H1 (cell line): ENCODE data around the gene TRIM56. TPM values are rescaled to one million over a fixed set of nuclear protein-coding genes. Genes with fewer than 3 reads are reported as not detected.
A peak's percentile ranks its signal among the peaks of the same experiment; 100 is the strongest.

ENCODE experiments used
- CTCF ChIA-PET: fragments of 300-600 bp; sonication (Branson Sonifier 250); formaldehyde crosslinking; loops from one replicate; lab custom pipeline; 2021; ENCODE audit not compliant: partially characterized antibody; lab: Charles Lee
- POLR2A ChIA-PET: fragments of 300-600 bp; sonication (Branson Sonifier 250); formaldehyde crosslinking; loops from one replicate; lab custom pipeline; 2021; ENCODE audit warnings: inconsistent platforms; ENCODE audit not compliant: partially characterized antibody; lab: Charles Lee
- DNase-seq, 2 experiments: peaks; one replicate each; pipeline versions ENCODE4 v3.0.0 to v3.0.0-alpha.2; 2010 to 2022; ENCODE audit warnings: low spot score in 2 of 2, low read depth in 1 of 2, mixed read lengths in 1 of 2
- FAIRE-seq: peaks from 2 replicates; lab custom pipeline; 2011; peaks lifted over from hg19 to GRCh38; lab: Jason Lieb, UNC
- H2AFZ ChIP-seq: 2 replicates; pipeline ENCODE4 v1.8.1; 2012; ENCODE audit warnings: low read length, inconsistent platforms
- H2AK5ac ChIP-seq: 2 replicates; pipeline ENCODE4 v1.6.1; 2013; ENCODE audit warnings: low read depth, low read length
- H2BK120ac ChIP-seq: replicated peaks from 2 replicates; pipeline ENCODE3; 2013; ENCODE audit warnings: low read depth, low read length, inconsistent platforms
- H2BK12ac ChIP-seq: 2 replicates; pipeline ENCODE4 v1.6.1; 2013; ENCODE audit warnings: low read depth, low read length
- H2BK15ac ChIP-seq: 2 replicates; pipeline ENCODE4 v1.6.1; 2013; ENCODE audit warnings: low read length
- H2BK20ac ChIP-seq: 2 replicates; pipeline ENCODE4 v1.6.1; 2013; ENCODE audit warnings: low read length
- H2BK5ac ChIP-seq: 2 replicates; pipeline ENCODE4 v1.6.1; 2013; ENCODE audit warnings: low read depth, low read length
- H3K14ac ChIP-seq: 2 replicates; pipeline ENCODE4 v1.6.1; 2013; ENCODE audit warnings: inconsistent platforms; ENCODE audit not compliant: insufficient read length
- H3K18ac ChIP-seq: 2 replicates; pipeline ENCODE4 v1.6.1; 2013; ENCODE audit warnings: low read length; ENCODE audit errors: extremely low read depth
- H3K23ac ChIP-seq: 2 replicates; pipeline ENCODE4 v1.6.1; 2013; ENCODE audit warnings: inconsistent platforms; ENCODE audit not compliant: insufficient read length
- H3K23me2 ChIP-seq: 2 replicates; pipeline ENCODE4 v1.6.1; 2013; ENCODE audit warnings: low read depth, low read length
- H3K27ac ChIP-seq: 2 replicates; pipeline ENCODE4 v1.6.1; 2011; ENCODE audit warnings: low read depth, low read length, inconsistent platforms
- H3K27me3 ChIP-seq, 4 experiments: replicated peaks in 1 of 4; 1 replicate in 1 of 4; 2 replicates in 3 of 4; pipeline versions ENCODE4 v1.6.1 to v1.8.1; 2011 to 2013; ENCODE audit warnings: low read length in 3 of 4, mild to moderate bottlenecking in 3 of 4, inconsistent platforms in 2 of 4, mixed read lengths in 2 of 4, moderate library complexity in 1 of 4; ENCODE audit not compliant: control insufficient read depth in 3 of 4, insufficient read depth in 3 of 4; ENCODE audit errors: extremely low read depth in 1 of 4
- H3K36me3 ChIP-seq, 4 experiments: 2 replicates each; pipeline versions ENCODE4 v1.6.1 to v1.8.1; 2011 to 2013; ENCODE audit warnings: mild to moderate bottlenecking in 4 of 4, low read length in 3 of 4, moderate library complexity in 2 of 4, control low read depth in 1 of 4, inconsistent platforms in 1 of 4; ENCODE audit not compliant: insufficient read depth in 4 of 4, control insufficient read depth in 2 of 4
- H3K4ac ChIP-seq: replicated peaks from 2 replicates; pipeline ENCODE3; 2013; ENCODE audit warnings: low read length, low read depth, mixed read lengths, inconsistent platforms; ENCODE audit not compliant: insufficient read length
- H3K4me1 ChIP-seq, 4 experiments: replicated peaks in 1 of 4; 1 replicate in 1 of 4; 2 replicates in 3 of 4; pipeline versions ENCODE4 v1.6.1 to v1.8.1; 2011 to 2013; ENCODE audit warnings: low read length in 3 of 4, inconsistent platforms in 2 of 4, mixed read lengths in 1 of 4; ENCODE audit not compliant: insufficient read depth in 4 of 4, control insufficient read depth in 3 of 4
- H3K4me2 ChIP-seq, 2 experiments: 2 replicates each; pipeline versions ENCODE4 v1.6.1 to v1.8.1; 2011 to 2013; ENCODE audit warnings: low read depth in 2 of 2, low read length in 2 of 2, control low read depth in 1 of 2, inconsistent platforms in 1 of 2, mild to moderate bottlenecking in 1 of 2; ENCODE audit not compliant: insufficient read depth in 1 of 2
- H3K4me3 ChIP-seq, 4 experiments: fragments of 200-600, 300-600 bp in 1 of 4; sonication (generic), shearing (Covaris generic), sonication (Bioruptor Twin) in 1 of 4; 2 replicates each; pipeline versions ENCODE4 v1.5.1 to v1.8.1; 2011 to 2016; ENCODE audit warnings: low read length in 4 of 4, low read depth in 3 of 4, control low read depth in 2 of 4, inconsistent platforms in 2 of 4, mild to moderate bottlenecking in 2 of 4, mixed read lengths in 1 of 4, moderate library complexity in 1 of 4; ENCODE audit not compliant: insufficient read depth in 2 of 4; ENCODE audit errors: extremely low read depth in 1 of 4
- H3K56ac ChIP-seq: replicated peaks from 2 replicates; pipeline ENCODE3; 2013; ENCODE audit warnings: low read depth, mild to moderate bottlenecking, mixed read lengths, low read length, inconsistent platforms; ENCODE audit not compliant: insufficient read length
- H3K79me1 ChIP-seq: 2 replicates; pipeline ENCODE4 v1.6.1; 2013; ENCODE audit warnings: low read depth, low read length, control low read depth
- H3K79me2 ChIP-seq, 2 experiments: 2 replicates each; pipeline versions ENCODE4 v1.6.1 to v1.8.1; 2012 to 2013; ENCODE audit warnings: low read length in 2 of 2, mild to moderate bottlenecking in 2 of 2, inconsistent platforms in 1 of 2; ENCODE audit not compliant: insufficient read depth in 2 of 2, control insufficient read depth in 1 of 2
- H3K9ac ChIP-seq, 4 experiments: replicated peaks in 1 of 4; 1 replicate in 1 of 4; 2 replicates in 3 of 4; pipeline versions ENCODE4 v1.6.1 to v1.8.1; 2011 to 2013; ENCODE audit warnings: low read depth in 3 of 4, low read length in 3 of 4, control low read depth in 2 of 4, mild to moderate bottlenecking in 2 of 4, moderate library complexity in 2 of 4, inconsistent platforms in 1 of 4; ENCODE audit errors: extremely low read depth in 1 of 4
- H3K9me3 ChIP-seq, 2 experiments: 2 replicates each; pipeline versions ENCODE4 v1.6.1 to v1.8.1; 2012 to 2013; ENCODE audit warnings: mild to moderate bottlenecking in 2 of 2, moderate library complexity in 2 of 2, control low read depth in 1 of 2, inconsistent platforms in 1 of 2, low read depth in 1 of 2, low read length in 1 of 2, mixed read lengths in 1 of 2; ENCODE audit not compliant: insufficient read depth in 2 of 2
- H4K20me1 ChIP-seq, 2 experiments: replicated peaks in 1 of 2; 2 replicates each; pipeline versions ENCODE3 to v1.8.1; 2011 to 2013; ENCODE audit warnings: inconsistent platforms in 2 of 2, low read length in 2 of 2, mild to moderate bottlenecking in 1 of 2; ENCODE audit not compliant: insufficient read depth in 2 of 2, control insufficient read depth in 1 of 2
- H4K5ac ChIP-seq: 2 replicates; pipeline ENCODE4 v1.6.1; 2013; ENCODE audit warnings: low read length, low read depth, mixed read lengths, inconsistent platforms; ENCODE audit not compliant: insufficient read length
- H4K8ac ChIP-seq: 2 replicates; pipeline ENCODE4 v1.8.0; 2013; ENCODE audit warnings: mild to moderate bottlenecking, moderate library complexity, low read length, inconsistent platforms; ENCODE audit not compliant: insufficient read depth; ENCODE audit errors: extremely low read depth
- H4K91ac ChIP-seq: replicated peaks from 2 replicates; pipeline ENCODE3; 2013; ENCODE audit warnings: low read length, mixed read lengths, inconsistent platforms; ENCODE audit not compliant: insufficient read length
- BACH1 ChIP-seq: IDR thresholded peaks from 2 replicates; pipeline ENCODE4 v1.6.1; 2012; ENCODE audit warnings: low read length, improper control_type of control experiment
- BCL11A ChIP-seq, 2 experiments: IDR thresholded peaks; one replicate each; pipeline ENCODE4 v1.6.1; 2011; ENCODE audit warnings: low read depth in 2 of 2, low read length in 2 of 2, mild to moderate bottlenecking in 2 of 2
- CTBP2 ChIP-seq: IDR thresholded peaks from 2 replicates; pipeline ENCODE4 v1.7.0; 2011; ENCODE audit warnings: borderline replicate concordance, mild to moderate bottlenecking, moderate library complexity, mixed read lengths, low read length; ENCODE audit not compliant: insufficient read depth, insufficient read length
- FOSL1 ChIP-seq: IDR thresholded peaks from 2 replicates; pipeline ENCODE4 v1.6.1; 2011; ENCODE audit warnings: mild to moderate bottlenecking, low read depth, low read length, moderate library complexity; ENCODE audit not compliant: insufficient read depth
- KDM1A ChIP-seq: fragments of 200-600, 300-600 bp; sonication (generic); IDR thresholded peaks from 2 replicates; pipeline ENCODE4 v1.7.1; 2016; ENCODE audit warnings: mild to moderate bottlenecking, low read length, borderline replicate concordance
- POLR2AphosphoS5 ChIP-seq: IDR thresholded peaks from 2 replicates; pipeline ENCODE4 v1.6.1; 2011; ENCODE audit warnings: low read depth, low read length
- POU5F1 ChIP-seq: IDR thresholded peaks from 2 replicates; pipeline ENCODE4 v1.6.1; 2011; ENCODE audit warnings: low read depth, mild to moderate bottlenecking, low read length, moderate library complexity
- RBBP5 ChIP-seq: IDR thresholded peaks from 2 replicates; pipeline ENCODE4 v1.7.1; 2012; ENCODE audit warnings: low read depth, mild to moderate bottlenecking, inconsistent platforms, low read length, moderate library complexity, borderline replicate concordance
- TAF1 ChIP-seq: IDR thresholded peaks from 2 replicates; pipeline ENCODE4 v1.6.1; 2011; ENCODE audit warnings: mild to moderate bottlenecking, low read depth, low read length
- TBP ChIP-seq: IDR thresholded peaks from 2 replicates; pipeline ENCODE4 v1.6.1; 2011; ENCODE audit warnings: low read depth, low read length, improper control_type of control experiment
- TCF12 ChIP-seq: IDR thresholded peaks from 2 replicates; pipeline ENCODE4 v1.6.1; 2011; ENCODE audit warnings: low read depth, mild to moderate bottlenecking, low read length
- TEAD4 ChIP-seq: IDR thresholded peaks from 2 replicates; pipeline ENCODE4 v1.6.1; 2012; ENCODE audit warnings: low read depth, low read length, inconsistent platforms, mixed read lengths
- YY1 ChIP-seq: IDR thresholded peaks from 2 replicates; pipeline ENCODE4 v1.6.1; 2011; ENCODE audit warnings: low read depth, mild to moderate bottlenecking, low read length
- WGBS, 2 experiments: shearing (Covaris generic) in 1 of 2; methylation state at CpG; one replicate each; pipeline versions ENCODE4 v1.1.6 to v1.1.7; 2013 to 2015; ENCODE audit warnings: low lambda C conversion rate in 2 of 2, mixed read lengths in 2 of 2, inconsistent platforms in 1 of 2, low coverage in 1 of 2, missing lambda C conversion rate in 1 of 2; ENCODE audit not compliant: insufficient replicate concordance in 2 of 2, insufficient coverage in 1 of 2, insufficient read length in 1 of 2; ENCODE audit errors: extremely low coverage in 1 of 2, missing lambda C conversion rate in 1 of 2; 5-methylcytosine and 5-hydroxymethylcytosine counted together
- polyA plus RNA-seq, 7 experiments: library from polyadenylated mRNA; depleted of rRNA in 3 of 7; stranded (reverse) in 5 of 7; unstranded in 2 of 7; fragments of >200 nt in 5 of 7; fragments of 200-250 nt in 2 of 7; gene quantifications; 1 replicate in 5 of 7; 2 replicates in 1 of 7; 4 replicates in 1 of 7; pipeline versions ENCODE4 v1.2.1 to v1.2.3, GENCODE V29; 2011 to 2013; ENCODE audit warnings: missing spikeins in 2 of 7, mixed read lengths in 2 of 7
- total RNA-seq: library from RNA; stranded (reverse); fragmentation: NEBNext Ultra II Directional; extraction: Animal tissue kit (Norgen Biotek cat#: 25700); gene quantifications from 2 replicates; pipeline ENCODE4 v1.2.1, GENCODE V29; 2021

Gene TRIM56
- total and polyA plus RNA-seq, 2 of the 8 experiments (the other 6 are each of a cell fraction or from before 2014, with no cell fraction given): 2.0 to 17.5 TPM

- FAIRE-seq: no peak
- Histone ChIP-seq H2AFZ (no peak overlapping the region), H3K27ac (no peak overlapping the region), H2BK15ac (no peak overlapping the region), H3K56ac (no peak overlapping the region), H4K8ac (no peak overlapping the region), H4K91ac (no peak overlapping the region), H3K4me1 (peaks cover 3 to 8% (median 6%) of the 10 kb centered on the region in 4 experiments; a peak in 6 of 7 replicates), H3K79me1 (no peaks in the 10 kb centered on the region), H4K5ac (no peak overlapping the region), H3K18ac (no peak overlapping the region), H3K27me3 (no peaks in the 10 kb centered on the region), H3K9me3 (no peaks in the 10 kb centered on the region), H3K14ac (no peak overlapping the region), H3K4me2 (no peak overlapping the region), H3K36me3 (no peaks in the 10 kb centered on the region), H3K4ac (no peak overlapping the region), H3K79me2 (no peaks in the 10 kb centered on the region), H2BK20ac (peak overlapping the region; percentile 90; the same call in 1 of the 2 replicates), H2BK120ac (no peak overlapping the region), H2AK5ac (no peak overlapping the region), H4K20me1 (no peaks in the 10 kb centered on the region), H3K23me2 (no peaks in the 10 kb centered on the region), H2BK12ac (no peak overlapping the region), H3K23ac (no peak overlapping the region), H3K9ac (no peak overlapping the region), H2BK5ac (no peak overlapping the region), H3K4me3 (no peak overlapping the region)
- 92% methylated on average over 4 of the region's 4 CpGs; no CpG with 5 or more reads in 1 of the 2 experiments for WGBS, 2 experiments
- no peak for TF ChIP-seq TCF12
- TF ChIP-seq TAF1: no peak
- TF ChIP-seq KDM1A: no peak
- TF ChIP-seq FOSL1: no peak
- TF ChIP-seq TBP: no peak
- no peak for TF ChIP-seq BACH1
- TF ChIP-seq POLR2AphosphoS5: no peak
- TF ChIP-seq BCL11A (IDR thresholded peaks at IDR 0.05; ENCODE audit: low read depth in 2 of 2, low read length in 2 of 2): no peak
- no peak for TF ChIP-seq RBBP5
- TF ChIP-seq YY1: no peak
- TF ChIP-seq POU5F1: no peak
- no peak for TF ChIP-seq CTBP2
- no peak for TF ChIP-seq TEAD4
- ChIA-PET CTCF (interaction anchor here (1.0 to 1.9 kb wide), 4 partner anchors 16 to 35 kb away, joined by 3 to 5 read pairs (median 3); no protein-coding TSS in a partner anchor), POLR2A (interaction anchor here (1.2 kb wide), 1 partner anchor 36 kb away, joined by 3 read pairs; the partner anchor contains the start of gene TRIM56)
- DNase-seq: no peak
Observed at GRCh38 chr7:101120315-101120714, 35.0 kb downstream of the TRIM56 start.
